ENCODE data around the gene KDM5C. TPM values are rescaled to one million over a fixed set of nuclear protein-coding genes. Genes with fewer than 3 reads are reported as not detected.

Gene KDM5C
- total and polyA plus RNA-seq, 12 donors = 40.7 to 143 (median 88.4) TPM

DNA sequence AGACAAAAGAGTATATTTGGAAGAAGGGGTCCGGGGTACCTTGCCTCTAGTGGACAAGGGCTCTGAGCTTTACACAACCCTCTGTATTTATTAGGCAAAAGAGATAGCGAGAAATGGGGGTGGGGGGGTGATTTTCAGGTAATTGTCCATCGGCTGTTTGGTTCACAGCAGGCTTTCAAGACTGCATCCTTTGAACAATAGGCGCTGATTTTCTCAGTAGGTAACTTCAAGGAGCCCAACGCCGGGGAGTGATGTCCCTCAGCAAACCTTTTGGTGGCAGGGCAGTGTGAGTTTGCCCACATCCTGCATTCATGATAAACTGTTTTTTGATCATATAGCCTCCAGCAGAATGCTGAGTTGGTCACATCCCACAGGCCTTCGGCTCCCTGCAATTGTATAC is 61.6 kb downstream of the KDM5C start:
- WGBS, 4 donors = 56 to 98% (median 79%) methylated on average over 5 to 7 of the region's 7 CpGs
- intact Hi-C loops (cut with DNase I) = no loop called here
- no peaks in the 10 kb centered on the region for H3K4me1 ChIP-seq (replicated peaks in 1 of 2)
- H3K27ac ChIP-seq = no peak overlapping the region
- no peaks in the 10 kb centered on the region for H3K27me3 ChIP-seq
- no peak overlapping the region for H3K4me3 ChIP-seq
- DNase-seq = no peak
- H3K9me3 ChIP-seq (replicated peaks in 1 of 3) = no peaks in the 10 kb centered on the region
- TF ChIP-seq, protein P1, sequence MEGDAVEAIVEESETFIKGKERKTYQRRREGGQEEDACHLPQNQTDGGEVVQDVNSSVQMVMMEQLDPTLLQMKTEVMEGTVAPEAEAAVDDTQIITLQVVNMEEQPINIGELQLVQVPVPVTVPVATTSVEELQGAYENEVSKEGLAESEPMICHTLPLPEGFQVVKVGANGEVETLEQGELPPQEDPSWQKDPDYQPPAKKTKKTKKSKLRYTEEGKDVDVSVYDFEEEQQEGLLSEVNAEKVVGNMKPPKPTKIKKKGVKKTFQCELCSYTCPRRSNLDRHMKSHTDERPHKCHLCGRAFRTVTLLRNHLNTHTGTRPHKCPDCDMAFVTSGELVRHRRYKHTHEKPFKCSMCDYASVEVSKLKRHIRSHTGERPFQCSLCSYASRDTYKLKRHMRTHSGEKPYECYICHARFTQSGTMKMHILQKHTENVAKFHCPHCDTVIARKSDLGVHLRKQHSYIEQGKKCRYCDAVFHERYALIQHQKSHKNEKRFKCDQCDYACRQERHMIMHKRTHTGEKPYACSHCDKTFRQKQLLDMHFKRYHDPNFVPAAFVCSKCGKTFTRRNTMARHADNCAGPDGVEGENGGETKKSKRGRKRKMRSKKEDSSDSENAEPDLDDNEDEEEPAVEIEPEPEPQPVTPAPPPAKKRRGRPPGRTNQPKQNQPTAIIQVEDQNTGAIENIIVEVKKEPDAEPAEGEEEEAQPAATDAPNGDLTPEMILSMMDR (IDR thresholded peaks at IDR 0.05) = no peak
- no peak for TF ChIP-seq POLR2A (IDR thresholded peaks at IDR 0.05)
- H3K36me3 ChIP-seq (replicated peaks in 1 of 2) = no peaks in the 10 kb centered on the region

DNA sequence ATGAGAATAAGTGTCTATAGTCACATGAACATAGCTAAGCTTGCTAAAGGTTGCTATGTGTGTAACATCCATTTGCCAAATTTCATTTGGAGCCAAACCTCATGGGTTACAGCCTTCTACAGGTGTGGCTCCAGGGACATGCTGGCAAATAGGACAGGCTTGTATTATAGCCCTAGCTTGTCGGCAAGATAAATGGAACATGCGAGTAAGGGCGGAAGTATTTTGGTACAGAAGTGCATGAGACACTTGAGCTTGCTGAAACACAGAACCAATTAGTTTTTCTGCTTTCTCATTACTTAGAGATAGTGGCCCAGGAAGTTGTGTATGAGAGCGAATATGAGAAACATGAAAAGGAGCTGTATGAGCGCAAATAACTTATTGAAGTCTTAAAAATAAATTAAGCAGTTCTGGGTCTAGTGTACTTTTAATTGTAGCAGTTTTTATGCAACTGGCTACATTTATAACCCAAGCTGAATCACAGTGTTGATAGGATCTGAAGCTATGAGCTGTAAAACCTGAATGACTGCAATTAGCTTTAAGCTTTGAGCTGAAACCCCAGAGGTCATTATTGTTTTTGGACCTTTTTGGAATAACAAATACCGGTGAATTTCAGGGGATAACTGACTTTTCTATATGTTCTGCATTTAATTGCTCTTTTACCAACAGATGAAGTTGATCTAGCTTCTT is 64.6 kb downstream of the KDM5C start:
- no peaks in the 10 kb centered on the region for H3K9me3 ChIP-seq (replicated peaks in 1 of 3)
- 78 to 96% (median 86%) methylated on average over 6 of the region's 6 CpGs for WGBS, 4 donors
- no peaks in the 10 kb centered on the region for H3K4me1 ChIP-seq (replicated peaks in 1 of 2)
- no peak overlapping the region for H3K27ac ChIP-seq
- no peaks in the 10 kb centered on the region for H3K27me3 ChIP-seq
- DNase-seq = no peak
- H3K4me3 ChIP-seq = no peak overlapping the region
- intact Hi-C loops (cut with DNase I) = no loop called here
- TF ChIP-seq POLR2A (IDR thresholded peaks at IDR 0.05) = no peak
- TF ChIP-seq, protein P1 (IDR thresholded peaks at IDR 0.05) = no peak
- H3K36me3 ChIP-seq (replicated peaks in 1 of 2) = no peaks in the 10 kb centered on the region

DNA sequence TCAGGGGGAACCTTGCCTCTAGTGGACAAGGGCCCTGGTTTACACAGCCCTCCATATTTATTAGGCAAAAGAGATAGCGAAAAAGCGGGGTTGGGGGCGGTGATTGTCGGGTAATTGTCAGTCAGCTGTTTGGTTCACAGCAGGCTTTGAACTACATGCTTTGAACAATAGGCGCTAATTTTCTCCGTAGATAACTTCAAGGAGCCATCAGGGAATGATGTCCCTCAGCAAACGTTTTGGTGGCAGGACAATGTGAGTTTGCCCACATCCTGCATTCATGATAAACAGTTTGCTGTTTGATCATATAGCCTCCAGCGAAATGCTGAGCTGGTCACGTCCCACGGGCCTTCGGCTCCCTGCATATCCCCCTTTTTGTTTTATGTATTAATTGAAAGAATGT is 65.8 kb downstream of the KDM5C start:
- H3K9me3 ChIP-seq (replicated peaks in 1 of 3) = no peaks in the 10 kb centered on the region
- no peaks in the 10 kb centered on the region for H3K36me3 ChIP-seq (replicated peaks in 1 of 2)
- H3K27ac ChIP-seq = no peak overlapping the region
- intact Hi-C loops (cut with DNase I) = no loop called here
- WGBS, 4 donors = 88 to 97% (median 89%) methylated on average over 11 of the region's 11 CpGs
- H3K4me1 ChIP-seq (replicated peaks in 1 of 2) = no peaks in the 10 kb centered on the region
- H3K27me3 ChIP-seq = no peaks in the 10 kb centered on the region
- TF ChIP-seq, protein P1 (IDR thresholded peaks at IDR 0.05) = no peak
- TF ChIP-seq POLR2A (IDR thresholded peaks at IDR 0.05) = no peak
- H3K4me3 ChIP-seq = no peak overlapping the region
- DNase-seq = no peak

DNA sequence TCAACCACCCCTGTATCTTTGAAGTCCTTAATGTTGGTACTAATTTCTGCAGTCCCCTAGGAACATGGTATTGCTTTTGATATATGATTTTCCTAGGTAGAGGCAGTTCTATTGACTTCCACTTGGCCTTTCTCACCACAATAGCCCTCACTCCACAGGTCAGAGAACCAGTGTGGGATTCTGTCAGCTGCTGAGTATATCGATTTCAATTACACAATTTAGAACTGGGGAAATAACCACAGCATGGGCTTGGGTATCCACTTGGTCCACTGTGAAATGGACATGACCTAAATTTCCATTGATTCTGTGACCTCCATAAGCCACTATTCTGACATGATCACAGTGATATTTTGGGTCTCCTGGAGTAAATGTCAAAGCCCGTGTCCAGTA is 68.8 kb downstream of the KDM5C start:
- DNase-seq = no peak
- Histone ChIP-seq H3K4me3 (no peak overlapping the region), H3K36me3 (replicated peaks in 1 of 2) (no peaks in the 10 kb centered on the region), H3K9me3 (replicated peaks in 1 of 3) (no peaks in the 10 kb centered on the region), H3K27me3 (no peaks in the 10 kb centered on the region), H3K27ac (no peak overlapping the region), H3K4me1 (replicated peaks in 1 of 2) (no peaks in the 10 kb centered on the region)
- TF ChIP-seq, protein P1 (IDR thresholded peaks at IDR 0.05) = no peak
- TF ChIP-seq POLR2A (IDR thresholded peaks at IDR 0.05) = no peak
- intact Hi-C loops (cut with DNase I) = no loop called here
- 80 to 94% (median 90%) methylated on average over 1 to 2 of the region's 2 CpGs for WGBS, 4 donors
